ENCODE results near the gene SLC22A6.
A peak's percentile ranks its signal among the peaks of the same experiment; 100 is the strongest.

SLC22A6 gene

GRCh38 chr11:62984451-62984991, at the start of gene SLC22A6:
TSS of gene SLC22A6 (minus strand) at chr11:62984967. CDS start at chr11:62984690, 277 bp downstream.
- TF ChIP-seq CTCF (IDR thresholded peaks at IDR 0.05; ENCODE audit: insufficient read depth, missing control alignments) = no peak
- no peak for FAIRE-seq
- no peak for DNase-seq (ENCODE audit: insufficient read length, low spot score)

- no peak for DNase-seq (ENCODE audit: insufficient read length, low spot score)
- TF ChIP-seq CTCF (IDR thresholded peaks at IDR 0.05; ENCODE audit: insufficient read depth, missing control alignments) = no peak
- no peak for FAIRE-seq
Observed at GRCh38 chr11:63032457-63032856, 47.7 kb upstream of the SLC22A6 start.

GRCh38 chr11:63023841-63024648, 39.3 kb upstream of the SLC22A6 start:
- FAIRE-seq = no peak
- peak; percentile 60 for DNase-seq (ENCODE audit: insufficient read length, low spot score)
- peak; percentile 99 for TF ChIP-seq CTCF (IDR thresholded peaks at IDR 0.05; ENCODE audit: insufficient read depth, missing control alignments)

GRCh38 chr11:63023222-63023814, 38.6 kb upstream of the SLC22A6 start:
- no peak for FAIRE-seq
- no peak for DNase-seq (ENCODE audit: insufficient read length, low spot score)
- no peak for TF ChIP-seq CTCF (IDR thresholded peaks at IDR 0.05; ENCODE audit: insufficient read depth, missing control alignments)

GRCh38 chr11:63022441-63022840, 37.7 kb upstream of the SLC22A6 start:
- FAIRE-seq = no peak
- TF ChIP-seq CTCF (IDR thresholded peaks at IDR 0.05; ENCODE audit: insufficient read depth, missing control alignments) = no peak
- no peak for DNase-seq (ENCODE audit: insufficient read length, low spot score)

- peak; percentile 60 for TF ChIP-seq CTCF (IDR thresholded peaks at IDR 0.05; ENCODE audit: insufficient read depth, missing control alignments)
- DNase-seq (ENCODE audit: insufficient read length, low spot score) = no peak
- FAIRE-seq = no peak
Observed at GRCh38 chr11:63020671-63021291, 36.0 kb upstream of the SLC22A6 start.

All from D721Med (cell line).